OCI-LY1 (cell line): ENCODE data around the gene TEAD4.

Source experiments
- H2AFZ ChIP-seq: fragments of 200-600 bp; sonication (generic), shearing (Covaris generic); 2 replicates; pipeline ENCODE4 v1.6.0; 2014; ENCODE audit warnings: antibody characterized with exemption, mild to moderate bottlenecking, low read length
- H3F3A ChIP-seq: fragments of 200-600 bp; sonication (generic), shearing (Covaris generic); 2 replicates; pipeline ENCODE4 v1.6.0; 2014; ENCODE audit warnings: mild to moderate bottlenecking, antibody characterized with exemption, low read length, moderate library complexity; ENCODE audit not compliant: insufficient read depth
- H3K27ac ChIP-seq: fragments of 200-600 bp; sonication (generic); 2 replicates; pipeline ENCODE4 v1.5.1; 2014; ENCODE audit warnings: low read length, mixed run types, mild to moderate bottlenecking, low read depth; ENCODE audit not compliant: poor library complexity, severe bottlenecking
- H3K27me3 ChIP-seq: fragments of 200-600 bp; sonication (generic); 2 replicates; pipeline ENCODE4 v1.6.0; 2014; ENCODE audit warnings: antibody characterized with exemption, mild to moderate bottlenecking, low read length, moderate library complexity; ENCODE audit not compliant: insufficient read depth
- H3K36me3 ChIP-seq: fragments of 200-600 bp; sonication (generic); 2 replicates; pipeline ENCODE4 v1.6.1; 2014; ENCODE audit warnings: mild to moderate bottlenecking, antibody characterized with exemption, low read length, moderate library complexity, mixed read lengths; ENCODE audit not compliant: insufficient read depth
- H3K4me1 ChIP-seq: fragments of 200-600 bp; sonication (generic); 2 replicates; pipeline ENCODE4 v1.5.1; 2014; ENCODE audit warnings: mild to moderate bottlenecking, low read length, moderate library complexity; ENCODE audit not compliant: insufficient read depth, severe bottlenecking
- H3K4me2 ChIP-seq: fragments of 200-600 bp; sonication (generic), shearing (Covaris generic); 2 replicates; pipeline ENCODE4 v1.6.1; 2014; ENCODE audit warnings: low read length
- H3K4me3 ChIP-seq: fragments of 200-600 bp; sonication (generic); 2 replicates; pipeline ENCODE4 v1.5.1; 2014; ENCODE audit warnings: low read length, low read depth, mild to moderate bottlenecking, mixed read lengths; ENCODE audit not compliant: poor library complexity, severe bottlenecking
- H3K79me2 ChIP-seq: fragments of 200-600 bp; shearing (Covaris generic); 2 replicates; pipeline ENCODE4 v1.6.1; 2016; ENCODE audit warnings: mixed run types, low read length, mixed read lengths; ENCODE audit not compliant: insufficient read depth
- H3K9ac ChIP-seq: fragments of 200-600 bp; sonication (generic), shearing (Covaris generic); 2 replicates; pipeline ENCODE4 v1.6.1; 2014; ENCODE audit warnings: mild to moderate bottlenecking, low read length, mixed read lengths
- H3K9me2 ChIP-seq: fragments of 200-600 bp; sonication (generic), shearing (Covaris generic); 2 replicates; pipeline ENCODE4 v1.6.1; 2014; ENCODE audit warnings: low read depth, mild to moderate bottlenecking, low read length, mixed read lengths
- H3K9me3 ChIP-seq: fragments of 200-600 bp; shearing (Covaris generic); 2 replicates; pipeline ENCODE4 v1.6.1; 2014; ENCODE audit warnings: low read length, mixed read lengths
- H4K20me1 ChIP-seq: fragments of 200-600 bp; sonication (generic), shearing (Covaris generic); 2 replicates; pipeline ENCODE4 v1.6.0; 2016; ENCODE audit warnings: mild to moderate bottlenecking, low read length; ENCODE audit not compliant: insufficient read depth
- CTCF ChIP-seq: fragments of 200-600 bp; sonication (generic), shearing (Covaris generic); IDR thresholded peaks from 2 replicates; pipeline ENCODE4 v1.5.1; 2017; ENCODE audit warnings: mild to moderate bottlenecking, antibody characterized with exemption, low read length, moderate library complexity, mixed read lengths
- EZH2 ChIP-seq: fragments of 200-600 bp; sonication (generic), shearing (Covaris generic); IDR thresholded peaks from 2 replicates; pipeline ENCODE4 v1.8.0; 2017; ENCODE audit warnings: borderline replicate concordance, mixed run types, mild to moderate bottlenecking, antibody characterized with exemption, low read length, moderate library complexity, mixed read lengths

The TEAD4 gene

GRCh38 chr12:3022961-3023360, 63.8 kb downstream of the TEAD4 start:
- H3F3A ChIP-seq: no peaks in the 10 kb centered on the region
- H3K9ac ChIP-seq: no peak overlapping the region
- no peaks in the 10 kb centered on the region for H4K20me1 ChIP-seq
- no peaks in the 10 kb centered on the region for H3K9me3 ChIP-seq
- no peak for TF ChIP-seq CTCF
- no peak for TF ChIP-seq EZH2
- no peak overlapping the region for H3K4me3 ChIP-seq
- H3K9me2 ChIP-seq: no peaks in the 10 kb centered on the region
- H3K79me2 ChIP-seq: no peaks in the 10 kb centered on the region
- H3K4me1 ChIP-seq: no peaks in the 10 kb centered on the region
- no peak overlapping the region for H3K27ac ChIP-seq
- H3K36me3 ChIP-seq: peaks cover 6% of the 10 kb centered on the region; the same call in 1 of the 2 replicates
- no peak overlapping the region for H2AFZ ChIP-seq
- no peaks in the 10 kb centered on the region for H3K27me3 ChIP-seq
- no peak overlapping the region for H3K4me2 ChIP-seq

- Histone ChIP-seq H2AFZ (no peak overlapping the region), H3K9me3 (no peaks in the 10 kb centered on the region), H4K20me1 (no peaks in the 10 kb centered on the region)
Measured at GRCh38 chr12:3028108-3028507, 68.9 kb downstream of the TEAD4 start.

GRCh38 chr12:3030821-3031429, 71.7 kb downstream of the TEAD4 start:
- Histone ChIP-seq H3F3A (no peaks in the 10 kb centered on the region), H3K27ac (no peak overlapping the region), H3K27me3 (no peaks in the 10 kb centered on the region), H3K9me3 (no peaks in the 10 kb centered on the region), H4K20me1 (no peaks in the 10 kb centered on the region), H3K4me3 (no peak overlapping the region), H3K79me2 (no peaks in the 10 kb centered on the region), H3K36me3 (no peaks in the 10 kb centered on the region), H3K4me1 (no peaks in the 10 kb centered on the region), H2AFZ (no peak overlapping the region), H3K9ac (no peak overlapping the region), H3K9me2 (no peaks in the 10 kb centered on the region), H3K4me2 (no peak overlapping the region)
- TF ChIP-seq EZH2 (no peak), CTCF (no peak)

More at GRCh38 chr12:3028108-3028507, 68.9 kb downstream of the TEAD4 start:
- Histone ChIP-seq H3K4me2 (no peak overlapping the region), H3K9ac (no peak overlapping the region), H3K4me3 (no peak overlapping the region), H3K27ac (no peak overlapping the region), H3F3A (no peaks in the 10 kb centered on the region), H3K4me1 (no peaks in the 10 kb centered on the region), H3K27me3 (no peaks in the 10 kb centered on the region), H3K36me3 (no peaks in the 10 kb centered on the region), H3K9me2 (no peaks in the 10 kb centered on the region), H3K79me2 (no peaks in the 10 kb centered on the region)
- TF ChIP-seq EZH2 (no peak), CTCF (no peak)
